Left lobe of liver (tissue), 2 donors: ENCODE measurements around the gene SOX6. TPM values are rescaled to one million over a fixed set of nuclear protein-coding genes. Genes with fewer than 3 reads are reported as not detected.
"Not testable (repeated sequence)": the region's sequence is repeated elsewhere in the genome, so short reads cannot be mapped to it uniquely, and the experiment has no call there.

Source experiments
- ATAC-seq: fragments of 200-7000 bp; cut with Tn5 transposase; one replicate; pipeline ENCODE4 v1.9.1; 2020; ENCODE audit warnings: mild to moderate bottlenecking, moderate library complexity
- DNase-seq: peaks from one replicate; pipeline ENCODE4 v3.0.0-alpha.2; 2020; ENCODE audit warnings: low spot score
- total RNA-seq: library from RNA; stranded (reverse); gene quantifications from one replicate; pipeline ENCODE4 v1.2.1, GENCODE V29; 2021
- donor health status: DM: no; HTN: no; CAD: no; lungs with moderate emphysema.
- donor health status: DM: no; HTN: yes; CAD: no.

Gene SOX6
- 14.1 TPM for total RNA-seq

DNA sequence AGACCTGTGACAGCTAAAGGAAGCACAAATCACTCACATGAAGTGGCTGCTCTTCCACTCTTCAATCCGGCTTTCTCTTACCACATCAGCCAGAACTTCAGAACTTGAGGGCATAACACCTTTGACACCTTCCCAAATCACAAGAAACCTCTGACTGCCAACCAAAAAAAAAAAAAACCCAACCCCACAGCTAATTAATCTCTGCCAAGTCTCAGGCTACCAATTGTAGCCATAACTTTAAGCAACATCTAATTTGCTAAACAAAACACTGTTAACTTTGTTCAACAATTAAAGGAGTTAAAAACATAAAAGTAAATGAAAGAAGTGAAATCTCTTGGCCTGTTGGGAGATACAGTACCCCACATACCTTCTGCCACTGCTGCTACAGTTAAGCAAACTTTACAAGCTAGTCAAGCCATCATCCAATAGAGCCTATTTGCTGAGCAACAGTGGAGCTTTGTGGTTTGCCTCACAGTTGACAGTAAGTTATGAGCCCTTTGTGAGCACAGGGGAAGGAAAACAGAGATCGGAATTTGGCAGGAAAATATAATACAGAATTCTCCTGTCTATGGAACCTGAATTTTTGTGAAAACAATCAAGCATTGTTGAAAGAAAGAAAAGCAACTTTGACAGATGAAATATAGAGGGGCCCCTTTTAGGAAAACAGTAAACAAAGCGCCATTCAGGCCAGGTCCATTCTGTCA lies at the start of gene SOX6:
Gene SOX6, minus strand, starts transcription at position 490 of the 704 bp plus-strand sequence. CDS start 15,298 bp downstream, outside the sequence.
- ATAC-seq (no peak), DNase-seq (no peak)

DNA sequence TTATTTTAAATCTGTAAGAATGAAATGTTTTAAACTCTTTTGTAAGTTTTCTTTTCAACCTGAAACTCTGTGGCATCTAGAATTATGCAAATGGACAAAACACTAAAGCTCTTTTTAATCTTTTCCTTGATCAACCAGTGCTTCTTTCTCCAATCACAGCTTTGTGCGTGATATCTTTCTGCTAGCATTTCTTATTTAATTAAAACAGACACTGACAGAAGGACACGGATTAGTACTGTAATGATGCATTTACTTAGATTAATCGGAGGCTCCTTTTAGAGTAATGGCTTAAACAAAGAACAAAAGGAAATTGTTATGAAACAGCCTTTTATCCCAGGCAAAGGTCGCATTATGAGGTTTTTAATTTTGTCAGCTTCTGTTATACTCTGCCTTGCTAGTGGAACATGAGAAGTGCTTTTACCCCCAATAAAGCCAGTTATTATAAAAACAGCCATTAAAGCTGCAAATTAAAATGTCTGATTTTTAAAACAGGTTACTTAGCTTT lies 48.5 kb upstream of the SOX6 start:
- no peak for DNase-seq
- ATAC-seq = no peak

DNA sequence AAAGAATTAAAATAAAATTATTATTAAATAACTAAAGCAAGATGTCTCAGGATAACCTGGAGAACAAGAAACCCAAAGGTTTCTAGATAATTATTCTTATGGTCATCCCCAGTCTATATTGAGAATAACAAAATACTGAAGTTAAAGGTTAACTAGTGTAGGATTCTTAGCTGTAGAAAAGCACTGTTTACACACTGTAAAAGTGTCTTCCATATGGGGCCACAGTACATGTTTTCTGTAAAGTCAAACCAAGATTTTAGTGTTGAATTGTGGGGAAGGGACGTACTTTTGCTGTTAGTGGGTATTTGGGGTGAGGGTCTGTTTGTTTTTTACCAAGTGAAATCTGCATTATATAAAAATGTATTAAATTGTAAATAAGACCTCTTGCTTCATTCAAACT lies 47.5 kb upstream of the SOX6 start:
- ATAC-seq (no peak), DNase-seq (no peak)

DNA sequence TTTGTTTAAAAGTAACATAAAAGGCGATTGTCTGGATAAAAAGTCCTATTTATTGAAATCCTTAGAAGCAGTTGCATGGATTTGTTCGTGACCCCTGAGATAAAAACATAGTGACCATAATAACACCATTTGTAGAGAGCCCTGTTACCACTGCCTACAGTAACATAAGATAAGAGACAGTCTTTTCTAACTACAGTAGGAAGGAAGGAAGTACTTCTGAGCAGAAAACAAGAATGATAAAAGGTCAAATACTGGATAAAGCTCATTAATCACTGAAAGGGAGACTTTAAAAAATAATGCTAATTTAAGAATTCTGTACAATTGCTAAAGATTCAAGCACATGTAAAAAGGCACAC lies 47.1 kb upstream of the SOX6 start:
- ATAC-seq (no peak), DNase-seq (no peak)

DNA sequence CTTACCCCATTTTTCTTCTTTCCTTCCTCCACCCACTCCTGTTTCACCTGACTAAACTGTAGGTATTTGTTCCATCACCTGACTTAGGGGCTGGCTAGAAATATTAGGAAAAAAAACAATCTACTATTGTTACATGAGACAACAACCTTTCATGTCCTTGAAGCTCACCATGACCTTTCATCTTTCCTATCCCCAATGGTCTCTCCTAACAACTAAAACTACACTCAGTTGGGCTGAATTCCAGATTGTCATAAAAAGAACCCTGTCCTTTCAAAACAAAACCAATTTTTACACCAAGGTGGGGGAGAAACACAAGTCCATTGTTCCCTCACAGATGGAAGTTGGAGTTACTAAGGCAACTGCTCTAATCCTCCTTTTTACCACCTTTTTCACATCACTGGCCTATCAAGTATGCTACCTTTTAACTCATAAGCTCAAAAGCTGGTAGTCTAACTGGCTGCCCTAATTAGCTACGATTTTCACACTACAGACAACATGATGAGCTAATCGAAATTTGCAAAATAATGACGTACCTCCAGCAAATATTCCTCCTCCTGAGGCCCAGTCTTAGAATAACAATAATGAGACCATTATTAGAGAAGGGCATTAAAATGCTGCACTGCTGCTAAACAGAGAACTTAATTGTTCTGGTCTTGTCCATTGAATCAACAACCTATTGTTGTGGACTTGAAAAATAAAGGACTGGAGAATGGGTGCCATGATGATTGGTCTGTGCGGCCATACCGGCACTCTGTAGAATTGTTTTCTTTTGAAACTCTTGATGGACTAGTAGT lies 46.5 kb upstream of the SOX6 start:
- no peak for ATAC-seq

DNA sequence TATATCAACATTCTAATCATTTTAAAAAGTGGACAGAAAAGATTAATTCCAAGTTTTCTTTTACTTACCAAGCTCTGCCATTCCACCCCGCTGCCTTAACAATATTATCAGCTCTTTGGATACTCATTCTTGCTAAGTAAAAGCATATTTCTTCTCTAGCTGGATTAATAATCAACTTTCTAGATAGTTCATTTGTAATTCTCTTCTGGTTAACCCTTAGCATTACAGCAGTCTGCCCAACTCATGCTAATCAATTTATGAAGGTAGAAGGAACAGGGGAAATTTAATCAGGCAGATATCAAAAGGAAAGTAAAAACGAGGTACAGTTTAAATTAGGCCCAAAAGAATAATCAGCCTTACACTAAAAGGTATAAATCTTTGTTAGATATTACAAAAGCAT lies 41.0 kb upstream of the SOX6 start:
- DNase-seq (no peak), ATAC-seq (peak; percentile 84)

More for the DNA sequence above, 46.5 kb upstream of the SOX6 start:
- DNase-seq = no peak

DNA sequence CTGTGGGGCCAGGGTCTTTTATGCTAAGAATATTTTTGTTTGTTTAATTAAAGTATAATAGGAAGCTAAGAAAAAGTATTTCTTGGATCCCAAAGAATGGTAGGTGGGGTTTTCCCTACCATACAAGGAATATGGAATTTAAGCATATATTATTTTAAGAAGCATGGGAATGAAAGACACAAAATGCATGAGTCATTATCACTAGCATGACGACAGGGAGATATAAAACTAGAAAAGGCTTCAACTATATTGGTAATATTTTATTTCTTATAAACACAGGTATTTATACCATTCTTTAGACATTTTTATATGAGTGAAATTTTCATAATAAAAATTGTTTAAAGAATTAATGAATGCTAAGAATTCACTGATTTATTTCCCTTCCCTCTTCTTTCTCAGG lies 39.3 kb upstream of the SOX6 start:
- ATAC-seq = no peak
- no peak for DNase-seq

DNA sequence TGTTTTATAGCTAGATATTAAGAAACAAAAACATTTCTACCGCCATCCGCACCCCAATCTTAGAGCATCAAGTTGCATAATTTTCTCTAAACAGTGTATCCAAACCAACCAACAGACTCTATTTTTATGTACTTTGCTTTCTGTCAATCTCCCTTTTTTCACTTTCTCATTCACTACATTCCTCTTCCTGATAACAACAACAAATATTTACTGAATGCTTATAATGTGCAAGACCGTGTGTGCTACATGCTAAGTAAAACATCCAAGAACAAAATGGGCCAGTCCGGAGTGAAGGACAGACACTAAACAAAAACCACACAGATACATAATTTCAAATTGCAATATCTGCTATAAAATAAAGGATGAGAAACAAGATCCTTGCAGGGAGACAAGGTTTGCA lies 38.6 kb upstream of the SOX6 start:
- DNase-seq (no peak), ATAC-seq (peak; percentile 50)

DNA sequence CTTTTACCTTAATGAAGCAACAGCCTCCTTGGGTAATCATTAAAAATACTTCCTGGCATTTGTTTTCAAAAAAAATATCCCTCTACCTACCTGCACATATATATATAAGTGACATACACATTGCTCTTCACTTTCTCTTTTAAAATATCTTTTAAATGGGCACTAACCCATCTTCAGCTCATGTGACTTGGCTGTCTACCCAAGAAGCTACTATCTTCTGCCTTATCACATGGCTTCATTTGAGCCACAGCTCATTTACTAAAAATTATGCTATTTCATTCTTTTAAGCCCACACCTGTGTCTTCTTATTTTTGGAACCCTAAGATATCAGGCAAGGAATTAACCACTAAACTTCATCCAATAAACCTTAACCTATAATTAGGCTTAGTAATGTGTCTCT lies 37.0 kb upstream of the SOX6 start:
- no peak for DNase-seq
- peak; percentile 60 for ATAC-seq

DNA sequence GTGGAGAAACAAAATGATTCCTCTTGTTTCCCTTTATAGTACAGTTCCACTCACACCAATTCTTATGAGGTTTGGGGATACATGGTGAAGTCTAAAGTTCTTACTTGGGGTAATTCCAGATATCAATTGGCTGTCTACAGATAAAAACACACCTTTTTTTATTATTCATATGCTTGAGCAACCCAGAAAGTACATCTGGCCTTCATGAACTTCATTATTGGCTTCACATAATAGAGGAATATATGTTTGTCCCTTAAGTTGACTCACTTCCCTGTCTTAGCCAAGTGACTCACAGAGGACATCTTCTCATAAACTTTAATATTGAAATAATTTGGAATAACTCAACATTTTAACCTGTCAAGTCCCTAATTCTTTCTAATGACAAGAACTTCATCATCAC lies 36.3 kb upstream of the SOX6 start:
- ATAC-seq (no peak), DNase-seq (no peak)

DNA sequence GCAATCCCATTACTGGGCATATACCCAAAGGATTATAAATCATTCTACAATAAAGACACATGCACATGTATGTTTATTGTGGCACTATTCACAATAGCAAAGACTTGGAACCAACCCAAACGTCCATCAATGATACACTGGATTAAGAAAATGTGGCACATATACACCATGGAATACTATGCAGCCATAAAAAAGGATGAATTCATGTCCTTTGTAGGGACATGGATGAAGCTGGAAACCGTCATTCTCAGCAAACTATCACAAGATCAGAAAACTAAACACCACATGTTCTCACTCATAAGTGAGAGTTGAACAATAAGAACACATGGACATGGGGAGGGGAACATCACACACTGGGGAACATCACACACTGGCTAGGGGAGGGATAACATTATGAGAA lies 34.5 kb upstream of the SOX6 start:
- not testable (repeated sequence) for ATAC-seq, DNase-seq

DNA sequence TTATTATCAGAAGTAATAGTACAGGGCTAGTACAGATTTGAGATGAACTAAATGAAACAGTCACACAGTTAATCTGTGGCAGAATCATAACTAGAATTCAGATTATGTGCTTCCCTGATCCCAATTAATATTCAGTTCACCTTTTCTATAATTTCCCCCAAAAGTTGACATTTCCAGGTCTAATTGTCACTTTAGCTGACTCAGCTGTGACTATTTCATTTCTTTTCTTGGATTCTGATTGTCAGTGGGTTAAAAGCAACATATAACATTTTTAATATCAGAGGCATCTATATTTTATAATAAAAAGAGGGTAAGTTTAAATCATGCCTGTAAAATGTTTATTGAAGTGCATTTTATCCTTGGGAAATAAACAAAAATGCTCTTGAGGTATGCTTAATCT lies 28.8 kb upstream of the SOX6 start:
- ATAC-seq (no peak), DNase-seq (no peak)

DNA sequence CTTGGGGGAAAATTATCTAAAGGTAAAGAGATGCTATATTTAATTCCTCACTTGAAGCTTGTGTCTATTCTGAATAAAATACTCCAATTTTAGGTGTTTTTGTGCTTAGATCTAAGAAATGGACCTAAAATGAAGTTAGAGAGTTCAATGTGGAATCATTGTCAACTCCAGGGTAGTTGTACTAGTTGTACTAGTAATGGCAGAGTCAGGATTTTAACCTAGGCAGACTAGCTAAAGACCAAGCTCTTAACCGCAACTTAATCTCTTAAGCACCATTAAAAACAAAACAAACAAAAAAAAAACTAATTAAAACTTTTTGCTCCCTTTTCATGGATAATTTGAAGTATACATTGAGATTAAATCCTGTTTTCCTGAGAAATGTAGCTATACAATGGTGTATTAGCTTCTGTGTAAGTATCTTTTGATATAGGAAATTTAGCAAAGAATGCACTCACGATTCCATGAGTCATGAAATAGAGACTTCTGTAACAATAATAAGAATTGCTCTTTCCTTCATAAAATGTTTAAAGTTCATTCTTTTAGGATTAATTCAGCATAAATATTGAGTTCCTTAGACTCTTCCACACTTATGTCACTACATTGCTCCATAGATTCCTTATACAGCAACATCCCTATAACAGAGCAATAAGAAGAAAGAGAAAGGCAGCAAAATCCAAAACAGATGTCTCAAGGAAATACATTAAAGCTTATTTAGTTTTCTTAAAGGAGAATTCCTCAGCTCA lies 26.5 kb upstream of the SOX6 start:
- ATAC-seq = no peak
- no peak for DNase-seq

DNA sequence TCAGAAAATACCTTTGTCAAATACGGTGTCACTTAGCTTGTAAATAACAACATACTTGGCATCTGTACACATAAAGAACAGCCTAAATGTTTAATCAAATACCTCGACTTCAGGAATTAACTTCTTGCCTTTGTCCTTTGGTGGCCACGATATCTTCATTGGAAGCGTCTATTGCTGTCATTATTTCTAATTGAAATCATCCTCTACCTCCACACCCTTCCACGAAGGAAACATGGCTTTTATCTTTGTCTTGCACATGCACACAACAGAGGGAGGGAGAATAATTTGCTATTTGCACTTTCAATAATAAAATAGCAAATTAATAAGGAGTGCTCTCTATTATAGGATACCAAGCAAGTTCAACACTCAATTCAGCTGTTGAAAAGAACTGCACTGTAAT lies 25.8 kb upstream of the SOX6 start:
- ATAC-seq = no peak
- no peak for DNase-seq

DNA sequence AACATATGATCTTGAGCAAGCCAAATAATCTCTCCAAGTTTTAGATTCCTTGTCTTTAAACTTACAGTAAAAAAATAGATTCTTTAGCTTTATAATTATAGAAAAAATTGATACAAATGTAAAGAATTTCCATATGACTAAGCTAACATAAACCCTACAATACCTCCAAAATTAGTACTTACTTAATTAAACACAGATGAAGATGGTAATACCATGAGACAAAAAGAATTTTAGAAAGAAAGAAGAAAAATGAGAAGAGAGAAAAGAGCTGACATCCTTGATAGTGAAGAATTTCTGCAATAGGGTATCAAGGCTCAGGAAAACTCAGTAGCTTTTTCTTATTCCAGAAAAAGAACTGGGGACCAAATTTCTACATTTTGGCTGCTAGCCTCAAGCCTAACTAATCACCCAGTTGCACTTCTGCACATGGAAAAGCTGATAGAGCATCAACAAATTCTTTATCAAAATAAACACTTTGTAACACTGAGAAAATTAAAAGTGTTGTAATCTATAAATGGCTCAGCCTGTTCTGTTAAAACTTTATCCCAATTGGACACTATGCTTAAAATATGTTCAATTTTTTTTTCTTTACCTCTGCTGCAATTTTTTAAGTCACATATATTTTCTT lies 24.7 kb upstream of the SOX6 start:
- no peak for ATAC-seq
- no peak for DNase-seq

DNA sequence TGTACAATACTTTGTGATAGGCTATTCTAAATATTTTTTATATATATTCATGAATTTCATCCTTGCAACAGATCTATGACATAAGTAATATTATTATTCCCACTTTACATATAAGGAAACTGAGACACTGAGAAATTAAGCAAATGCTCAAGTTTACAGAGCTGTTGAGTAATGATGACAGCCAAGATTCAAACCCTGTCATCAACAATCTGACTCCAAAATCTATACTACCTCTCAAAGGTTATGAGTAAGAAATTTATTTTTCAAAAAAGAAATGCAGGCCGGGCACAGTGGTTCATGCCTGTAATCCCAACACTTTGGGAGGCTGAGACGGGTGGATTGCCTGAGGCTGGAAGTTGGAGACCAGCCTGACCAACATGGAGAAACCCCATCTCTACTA lies 22.6 kb upstream of the SOX6 start:
- no peak for DNase-seq
- no peak for ATAC-seq

DNA sequence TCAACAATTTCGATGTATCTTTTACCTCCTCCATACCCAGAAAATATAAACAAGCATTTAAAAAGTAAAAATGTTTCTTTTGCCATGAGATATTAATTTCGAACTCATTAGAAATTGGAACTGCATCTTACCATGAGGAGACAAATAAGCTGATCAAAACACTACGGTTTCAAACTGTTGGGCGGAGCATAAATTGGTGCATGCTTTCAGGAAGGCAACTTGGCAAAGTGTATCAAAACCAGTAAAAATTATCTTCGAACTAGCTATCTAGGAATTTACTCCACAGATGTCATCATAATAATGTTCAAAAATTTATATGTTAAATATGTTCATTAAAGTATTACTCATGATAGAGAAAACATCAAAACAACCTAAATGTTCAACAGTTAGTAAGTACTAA lies 21.4 kb upstream of the SOX6 start:
- ATAC-seq (no peak), DNase-seq (no peak)

DNA sequence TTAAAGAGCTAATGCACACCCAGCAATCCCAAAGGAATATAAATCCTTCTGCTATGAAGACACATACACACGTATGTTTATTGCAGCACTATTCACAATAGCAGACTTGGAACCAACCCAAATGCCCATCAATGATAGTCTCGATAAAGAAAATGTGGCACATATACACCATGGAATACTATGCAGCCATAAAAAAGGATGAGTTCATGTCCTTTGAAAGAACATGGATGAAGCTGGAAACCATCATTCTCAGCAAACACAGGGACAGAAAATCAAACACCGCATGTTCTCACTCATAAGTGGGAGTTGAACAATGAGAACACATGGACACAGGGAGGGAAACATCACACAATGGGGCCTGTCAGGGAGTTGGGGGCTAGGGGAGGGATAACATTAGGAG lies 19.3 kb upstream of the SOX6 start:
- ATAC-seq, DNase-seq: not testable (repeated sequence)

DNA sequence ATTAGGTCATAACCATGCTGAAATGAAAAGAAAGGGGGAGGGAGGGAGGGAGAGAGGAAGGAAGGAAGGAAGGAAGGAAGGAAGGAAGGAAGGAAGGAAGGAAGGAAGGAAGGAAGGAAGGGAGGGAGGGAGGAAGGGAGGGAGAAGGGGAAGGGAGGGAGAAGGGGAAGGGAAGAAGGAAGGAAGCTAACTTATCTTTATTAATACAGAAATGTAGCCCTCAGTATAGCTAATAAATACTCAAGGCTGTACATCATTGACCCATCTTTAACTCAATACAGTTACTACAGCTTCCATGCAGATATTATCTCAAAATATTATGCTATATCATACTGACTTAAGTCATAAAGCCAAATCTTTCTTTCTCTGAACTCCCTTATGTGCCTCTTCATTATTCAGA lies 17.4 kb upstream of the SOX6 start:
- ATAC-seq (no peak), DNase-seq (no peak)

DNA sequence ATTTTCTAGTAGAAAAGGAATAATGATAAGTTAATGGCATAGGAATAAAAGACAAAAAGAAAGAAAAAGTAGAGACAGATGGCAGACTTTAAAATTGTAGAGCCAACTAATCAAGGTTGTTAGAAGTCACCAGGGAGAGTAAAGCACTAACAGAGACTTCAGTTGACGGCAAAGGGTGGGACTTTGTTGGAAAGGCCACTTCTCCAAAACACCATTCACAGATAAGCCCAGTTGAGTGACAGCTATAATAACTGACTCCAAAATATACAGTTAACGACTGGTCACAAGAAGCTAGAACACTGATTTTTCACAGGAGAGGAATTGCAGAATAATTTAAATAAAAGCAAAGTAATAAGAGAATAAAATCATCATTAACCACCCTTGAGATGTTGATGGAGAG lies 16.0 kb upstream of the SOX6 start:
- no peak for ATAC-seq

DNA sequence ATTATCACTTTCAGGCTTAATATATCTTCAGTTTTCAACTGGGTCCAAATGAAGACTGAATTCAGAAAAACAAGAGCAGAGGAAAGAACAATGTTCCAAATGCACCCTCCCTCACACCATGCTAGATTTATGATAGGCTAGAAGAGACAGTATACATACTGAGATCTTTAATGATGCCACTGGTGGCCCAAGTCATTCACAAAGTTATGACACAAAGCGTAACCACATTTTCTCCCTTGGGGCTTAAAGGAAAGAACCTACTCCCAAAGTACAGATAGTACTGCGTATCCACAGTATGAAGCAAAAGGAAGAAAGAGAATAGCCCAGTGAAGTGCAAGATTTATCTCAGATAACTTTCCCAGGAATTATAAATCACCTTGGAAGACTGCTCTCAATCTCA lies 10.9 kb upstream of the SOX6 start:
- DNase-seq (no peak), ATAC-seq (no peak)

More for the DNA sequence above, 16.0 kb upstream of the SOX6 start:
- DNase-seq = no peak
